ENCODE results near the gene BTN3A1.

GRCh38 chr6:26432627-26433201 is 30.6 kb downstream of the BTN3A1 start:
- TF ChIP-seq POLR2A (IDR thresholded peaks at IDR 0.05; ENCODE audit: low read depth, low read length) (no peak), TAF1 (IDR thresholded peaks at IDR 0.05; ENCODE audit: borderline replicate concordance, low read depth, low read length) (no peak)
